Neuron (in vitro differentiated cells): Measurements from ENCODE around the gene SPRY2.

Experiments used
- H2AFZ ChIP-seq: one replicate; pipeline ENCODE4 v1.6.1; 2013; ENCODE audit warnings: low read depth, mild to moderate bottlenecking, inconsistent platforms, low read length, moderate library complexity
- H3K27me3 ChIP-seq: one replicate; pipeline ENCODE4 v1.6.1; 2013; ENCODE audit warnings: low read length; ENCODE audit not compliant: insufficient read depth
- H3K36me3 ChIP-seq: one replicate; pipeline ENCODE4 v1.6.1; 2013; ENCODE audit warnings: low read length; ENCODE audit not compliant: insufficient read depth
- H3K4me1 ChIP-seq: one replicate; pipeline ENCODE4 v1.6.1; 2013; ENCODE audit warnings: low read length; ENCODE audit not compliant: insufficient read depth
- H3K4me3 ChIP-seq: 2 replicates; pipeline ENCODE4 v1.5.1; 2013; ENCODE audit warnings: mild to moderate bottlenecking, low read length, moderate library complexity
- H3K9me3 ChIP-seq: one replicate; pipeline ENCODE4 v1.6.1; 2013; ENCODE audit warnings: low read length

The SPRY2 gene

DNA sequence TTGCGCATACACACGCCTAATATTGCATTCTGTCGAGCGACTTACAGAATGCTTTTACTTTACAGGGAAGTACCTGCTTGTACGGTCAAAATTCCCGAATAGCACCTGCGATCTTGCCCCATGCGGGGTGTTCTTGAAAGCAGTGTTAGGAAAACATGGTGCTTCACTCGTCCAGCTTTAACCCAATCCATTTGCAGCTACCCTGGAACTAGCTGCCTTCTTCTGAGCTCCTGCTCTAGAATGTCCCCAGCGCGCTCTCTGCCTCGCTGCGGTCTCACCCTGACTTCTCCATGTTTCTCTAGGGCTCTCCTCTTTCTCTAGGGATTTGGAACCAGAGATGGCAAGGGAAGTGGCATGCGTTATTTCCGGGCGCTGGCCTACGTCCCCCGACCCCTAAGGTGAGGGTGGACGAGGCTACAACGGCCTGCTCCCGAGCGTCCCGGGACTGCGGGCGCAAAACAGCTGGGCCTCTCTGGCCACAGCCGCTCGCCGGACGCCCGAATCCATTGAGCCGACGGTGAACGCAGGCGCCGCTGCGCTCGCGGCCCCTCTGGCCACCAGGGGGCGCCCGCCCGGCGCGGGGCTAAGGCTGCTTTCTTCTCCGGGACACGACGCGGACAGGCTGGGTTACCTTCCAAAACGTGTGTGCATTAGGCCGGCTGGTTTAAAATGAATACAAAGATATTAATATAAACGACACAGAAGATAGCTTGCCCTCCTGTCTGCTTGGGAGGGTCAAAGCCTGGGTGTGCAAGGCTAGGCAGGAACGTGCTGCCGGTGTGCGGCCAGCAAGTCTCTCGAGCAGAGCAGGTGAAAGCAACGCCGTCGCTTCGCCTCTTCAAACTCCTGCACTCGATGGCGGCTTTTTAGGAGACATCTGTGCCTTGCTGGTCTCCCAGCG is 1.8 kb upstream of the SPRY2 start:
- Histone ChIP-seq H3K27me3 (no peaks in the 10 kb centered on the region), H3K4me1 (peaks cover 5% of the 10 kb centered on the region), H3K36me3 (peaks cover under 1% of the 10 kb centered on the region), H3K9me3 (no peaks in the 10 kb centered on the region), H3K4me3 (peak overlapping the region; percentile 54), H2AFZ (peak overlapping the region; percentile 12)

DNA sequence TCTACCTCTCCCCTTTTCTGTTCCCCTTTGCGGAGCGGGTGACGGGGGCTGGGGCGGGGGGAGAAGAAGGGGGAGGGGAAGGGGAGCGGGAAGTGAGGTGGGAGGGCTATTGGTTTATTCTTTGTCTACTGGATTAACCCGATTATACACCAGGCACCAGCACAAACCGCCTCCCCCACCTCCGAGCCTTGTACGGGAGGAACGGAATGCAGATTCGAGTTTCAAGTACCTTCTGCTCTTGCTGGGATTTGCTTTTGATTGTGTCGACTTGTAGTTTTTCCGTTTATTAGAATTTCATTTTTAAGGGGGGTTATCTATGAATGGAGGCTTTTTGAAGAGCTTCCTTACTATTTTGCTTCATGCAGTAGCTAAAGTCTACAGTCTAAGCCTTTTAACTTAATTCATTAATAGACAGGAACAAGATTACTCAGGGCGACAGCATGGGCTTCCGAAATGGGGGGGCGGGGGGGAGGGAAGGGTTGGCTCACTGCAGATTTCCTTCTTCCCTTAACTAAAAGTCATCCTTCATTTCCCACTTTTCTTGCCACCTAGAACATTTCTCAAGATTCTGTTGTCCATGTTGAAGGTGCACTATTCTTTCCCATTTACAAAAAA is 937 bp upstream of the SPRY2 start:
- Histone ChIP-seq H3K36me3 (peaks cover 9% of the 10 kb centered on the region), H3K27me3 (no peaks in the 10 kb centered on the region), H2AFZ (peak overlapping the region; percentile 11), H3K4me3 (peak overlapping the region; percentile 54), H3K9me3 (no peaks in the 10 kb centered on the region), H3K4me1 (peaks cover 13% of the 10 kb centered on the region)

DNA sequence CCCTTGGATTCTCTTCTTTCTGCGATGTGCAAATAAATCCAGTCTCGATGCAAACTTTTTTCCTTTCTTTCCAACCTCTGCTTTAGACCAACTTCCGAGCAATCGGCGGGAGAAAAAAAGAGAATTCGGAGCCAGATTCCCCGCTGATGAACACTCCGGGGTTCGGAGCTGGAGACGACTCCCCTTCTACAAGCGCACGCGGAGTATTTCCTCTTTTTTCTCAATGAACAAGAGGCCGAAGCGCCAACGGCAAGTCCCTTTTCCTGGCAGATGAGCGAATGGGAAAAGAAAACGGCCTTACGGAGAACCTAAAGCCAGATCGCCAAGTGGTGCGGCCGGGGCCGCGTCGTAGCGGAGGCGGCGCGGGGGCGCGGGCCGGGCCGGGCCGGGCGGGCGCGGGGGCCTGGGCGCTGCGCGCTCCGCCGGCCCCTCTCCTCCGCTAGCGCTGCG is 250 bp downstream of the SPRY2 start:
- peak overlapping the region; percentile 54 for H3K4me3 ChIP-seq

DNA sequence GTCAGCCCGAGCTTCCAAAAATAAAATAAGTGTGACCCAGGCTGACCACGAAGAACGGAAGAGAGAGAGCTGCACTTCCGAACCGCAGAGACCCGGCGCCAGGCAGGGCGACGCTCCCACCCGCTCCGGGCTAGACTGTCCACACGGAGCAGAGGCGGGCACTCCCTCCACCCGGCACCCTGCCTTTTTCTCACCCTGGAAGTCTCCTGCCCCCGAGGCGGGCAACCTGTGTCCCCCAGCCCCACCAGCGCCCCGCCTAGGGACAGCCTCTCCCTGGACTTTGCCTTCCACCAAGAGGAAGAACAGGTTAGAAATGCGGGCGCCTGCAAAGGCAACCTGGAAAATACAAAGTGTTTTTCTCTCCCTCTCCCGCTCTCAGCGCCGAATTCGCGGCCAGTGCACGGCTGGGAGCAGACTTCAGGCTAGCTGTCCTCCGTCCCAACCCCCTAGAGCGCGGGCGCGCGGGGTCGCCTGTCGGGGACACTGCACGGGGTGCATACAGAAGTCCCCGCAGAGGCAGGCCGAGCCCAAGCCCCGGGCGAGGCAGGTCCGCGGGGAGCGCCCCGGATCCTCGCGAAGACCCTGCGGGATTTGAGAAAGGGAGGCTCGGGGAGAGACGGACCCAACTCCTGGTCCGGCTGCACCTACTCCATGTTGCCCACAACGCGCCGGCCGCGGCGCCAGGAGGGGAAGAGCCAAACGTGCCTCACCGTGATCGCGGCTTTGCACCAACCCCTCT is 845 bp downstream of the SPRY2 start:
- peak overlapping the region; percentile 54 for H3K4me3 ChIP-seq
- peaks cover 29% of the 10 kb centered on the region for H3K4me1 ChIP-seq
- no peaks in the 10 kb centered on the region for H3K9me3 ChIP-seq
- no peaks in the 10 kb centered on the region for H3K27me3 ChIP-seq
- peaks cover 16% of the 10 kb centered on the region for H3K36me3 ChIP-seq
- H2AFZ ChIP-seq: no peak overlapping the region

More for the DNA sequence above, 250 bp downstream of the SPRY2 start:
- H3K27me3 ChIP-seq: no peaks in the 10 kb centered on the region
- peaks cover 24% of the 10 kb centered on the region for H3K4me1 ChIP-seq
- no peak overlapping the region for H2AFZ ChIP-seq
- H3K36me3 ChIP-seq: peaks cover 16% of the 10 kb centered on the region
- no peaks in the 10 kb centered on the region for H3K9me3 ChIP-seq

DNA sequence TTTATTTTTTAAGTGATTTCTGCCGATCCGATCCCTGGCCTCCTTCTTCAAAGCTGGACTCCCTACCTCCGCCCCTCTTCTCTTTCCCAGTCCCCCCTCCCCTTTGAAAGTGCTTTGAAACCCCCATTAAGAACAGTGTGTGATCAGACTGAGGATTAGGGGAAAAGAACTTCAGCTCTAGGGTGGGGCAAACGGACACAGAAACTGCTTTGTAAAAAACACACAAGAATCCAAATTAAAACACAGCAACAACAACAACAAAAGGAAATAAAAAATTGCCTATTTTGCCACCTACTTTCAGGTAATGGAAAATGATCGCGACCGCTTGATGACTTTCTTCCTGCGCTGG is 1.4 kb downstream of the SPRY2 start:
- H3K4me3 ChIP-seq: peak overlapping the region; percentile 54
- H3K27me3 ChIP-seq: no peaks in the 10 kb centered on the region
- peaks cover 18% of the 10 kb centered on the region for H3K36me3 ChIP-seq
- no peak overlapping the region for H2AFZ ChIP-seq
- H3K9me3 ChIP-seq: no peaks in the 10 kb centered on the region
- peaks cover 35% of the 10 kb centered on the region for H3K4me1 ChIP-seq

DNA sequence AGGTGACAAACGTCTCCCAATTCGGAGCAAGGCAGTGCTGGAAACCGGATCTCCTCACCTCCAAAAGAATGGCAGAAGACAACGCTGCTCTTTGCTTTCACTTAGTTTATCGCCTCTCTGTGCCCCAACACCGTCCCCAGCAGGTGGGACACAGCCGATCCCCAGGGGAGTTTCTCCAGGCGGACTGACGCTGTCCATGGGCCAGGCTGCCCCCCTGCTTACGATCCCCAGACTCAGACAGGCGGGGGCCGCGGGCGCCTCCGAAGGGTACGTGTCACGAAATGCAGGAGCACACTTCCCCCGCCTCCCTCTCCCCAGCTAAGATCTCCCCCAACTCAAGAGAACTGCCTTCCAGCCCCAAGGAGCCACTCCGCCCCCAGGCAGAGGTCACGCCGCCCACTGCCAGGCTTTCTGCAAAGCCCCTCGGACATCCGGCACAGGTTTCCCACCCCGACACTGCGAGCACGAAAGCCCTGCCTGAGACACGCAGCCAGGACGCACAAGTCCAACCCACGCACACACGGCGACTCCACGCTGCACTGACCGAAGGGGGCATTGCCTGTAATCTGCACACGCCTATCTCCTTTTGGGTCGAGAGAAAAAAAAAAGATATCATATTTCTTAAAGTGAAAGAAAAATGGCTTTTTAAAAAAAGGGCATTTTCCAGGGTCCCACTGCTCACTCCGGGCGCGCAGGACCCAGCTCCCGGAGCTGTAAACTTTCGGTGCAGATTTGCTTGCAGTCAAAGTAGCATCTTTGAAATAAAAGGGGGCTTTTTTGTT is 2.0 kb downstream of the SPRY2 start:
- Histone ChIP-seq H2AFZ (no peak overlapping the region), H3K36me3 (peaks cover 18% of the 10 kb centered on the region), H3K4me1 (peaks cover 38% of the 10 kb centered on the region), H3K9me3 (no peaks in the 10 kb centered on the region), H3K27me3 (no peaks in the 10 kb centered on the region), H3K4me3 (peak overlapping the region; percentile 54)

DNA sequence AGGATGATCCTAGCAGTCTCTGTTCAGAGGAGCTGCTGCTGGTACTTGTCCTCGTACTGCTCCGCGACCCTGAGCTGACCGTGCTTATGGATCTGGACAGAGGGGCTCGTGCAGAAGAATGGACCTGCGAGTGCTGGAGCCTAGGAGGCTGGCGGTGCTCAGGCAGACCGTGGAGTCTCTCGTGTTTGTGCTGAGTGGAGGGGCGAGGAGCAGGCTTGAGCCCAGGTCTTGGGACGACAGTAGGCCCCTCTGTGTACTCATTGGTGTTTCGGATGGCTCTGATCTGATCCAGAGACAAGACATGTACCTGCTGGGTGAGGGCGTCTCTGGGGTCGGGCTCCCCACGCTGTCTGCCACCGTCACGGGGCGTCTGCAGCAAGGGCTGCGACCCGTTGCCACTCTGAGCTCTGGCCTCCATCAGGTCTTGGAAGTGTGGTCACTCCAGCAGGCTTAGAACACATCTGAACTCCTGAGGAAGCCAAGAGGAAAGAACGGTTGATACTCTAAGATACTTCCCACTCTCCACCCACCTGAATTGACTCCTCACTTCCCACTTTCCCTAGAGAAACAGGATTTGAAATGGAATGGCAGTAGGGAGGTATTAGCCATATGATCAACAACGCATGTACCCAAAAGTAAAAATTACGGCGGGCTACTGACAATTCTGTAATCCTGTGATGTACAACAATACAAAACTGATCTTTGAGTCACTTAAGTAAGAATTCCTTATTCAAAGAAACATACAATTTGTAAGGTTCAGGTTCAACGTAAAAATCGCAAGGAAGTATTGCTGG is 3.4 kb downstream of the SPRY2 start:
- H3K4me3 ChIP-seq: peak overlapping the region; percentile 54
- peaks cover 22% of the 10 kb centered on the region for H3K36me3 ChIP-seq
- H3K4me1 ChIP-seq: peaks cover 38% of the 10 kb centered on the region
- H3K9me3 ChIP-seq: no peaks in the 10 kb centered on the region
- H2AFZ ChIP-seq: no peak overlapping the region
- H3K27me3 ChIP-seq: no peaks in the 10 kb centered on the region

DNA sequence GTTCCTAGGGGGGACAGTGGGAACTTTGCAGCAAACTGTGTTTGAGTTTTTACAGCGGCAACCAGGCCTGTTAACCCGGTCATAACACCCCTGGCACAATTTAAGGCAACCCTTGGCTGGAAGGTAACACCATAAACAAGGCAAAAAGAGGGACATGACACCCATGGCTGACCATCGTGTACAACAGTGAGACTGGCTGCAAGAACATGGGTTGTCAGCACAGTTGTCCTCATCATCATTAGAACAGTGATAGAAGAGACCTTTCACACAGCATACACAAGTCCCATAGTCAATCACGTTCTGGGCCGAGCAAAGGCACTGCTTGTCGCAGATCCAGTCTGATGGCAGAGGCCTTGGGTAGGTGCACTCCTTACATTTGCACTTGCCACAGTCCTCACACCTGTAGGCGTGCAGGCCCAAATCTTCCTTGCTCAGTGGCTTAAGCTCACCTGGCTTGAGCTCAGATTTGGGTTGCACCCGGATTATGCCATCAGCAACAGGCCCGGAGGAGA is 4.1 kb downstream of the SPRY2 start:
- Histone ChIP-seq H3K4me1 (peaks cover 38% of the 10 kb centered on the region), H3K4me3 (peak overlapping the region; percentile 54), H3K9me3 (no peaks in the 10 kb centered on the region), H3K36me3 (peaks cover 24% of the 10 kb centered on the region), H3K27me3 (no peaks in the 10 kb centered on the region), H2AFZ (no peak overlapping the region)

DNA sequence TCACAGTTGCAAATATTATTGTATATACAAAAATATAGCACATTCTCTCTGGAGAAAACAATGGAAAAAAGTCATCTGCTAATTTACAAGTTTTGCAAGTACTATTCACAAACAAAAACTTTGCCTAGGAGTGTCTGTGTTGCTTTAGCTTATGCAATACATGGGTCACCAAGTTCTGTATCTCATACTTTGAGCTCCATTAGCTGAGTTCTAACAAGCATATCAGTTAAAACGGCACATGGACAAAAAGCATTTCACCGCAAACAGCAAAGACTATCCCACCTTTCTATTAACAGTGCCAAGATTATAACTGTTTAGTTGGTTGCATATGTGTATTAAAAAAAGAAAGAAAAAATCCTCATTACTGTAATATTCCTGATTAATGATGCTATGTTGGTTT is 4.6 kb downstream of the SPRY2 start:
- Histone ChIP-seq H3K4me3 (peak overlapping the region; percentile 54), H3K36me3 (peaks cover 26% of the 10 kb centered on the region), H3K4me1 (peaks cover 38% of the 10 kb centered on the region), H3K9me3 (no peaks in the 10 kb centered on the region), H3K27me3 (no peaks in the 10 kb centered on the region), H2AFZ (no peak overlapping the region)

DNA sequence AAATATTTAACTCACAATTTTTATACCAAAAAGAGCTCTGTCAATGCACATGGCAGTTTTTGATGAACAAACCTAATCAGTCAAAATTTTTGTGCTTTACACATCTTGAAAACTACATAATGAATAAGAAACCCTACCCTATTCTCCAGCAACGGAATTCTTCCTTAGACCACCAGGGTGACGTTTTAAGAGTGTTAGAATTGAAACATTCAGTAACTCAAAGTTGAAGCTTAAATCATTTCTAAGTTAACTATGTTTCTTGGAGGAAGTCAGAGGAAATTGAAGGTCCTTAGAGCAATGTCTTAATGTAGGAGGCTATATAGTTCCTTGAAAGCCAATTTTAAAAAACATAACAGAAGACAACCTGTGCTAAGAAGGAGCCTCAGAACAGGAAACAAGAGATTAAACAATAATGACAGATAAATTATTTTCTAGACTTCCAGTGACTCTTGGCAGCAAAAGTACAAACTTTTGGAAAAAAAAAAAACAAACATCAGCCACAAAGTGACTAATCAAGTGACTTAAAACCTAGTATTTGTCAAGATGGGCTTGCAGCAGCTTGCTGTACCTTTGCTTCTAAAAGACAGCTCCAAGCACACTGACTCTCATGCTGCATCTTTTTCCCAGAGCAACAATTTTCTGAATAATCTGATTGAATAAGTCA is 6.2 kb downstream of the SPRY2 start:
- Histone ChIP-seq H3K4me3 (no peak overlapping the region), H2AFZ (no peak overlapping the region), H3K36me3 (peaks cover 26% of the 10 kb centered on the region), H3K27me3 (no peaks in the 10 kb centered on the region), H3K4me1 (peaks cover 38% of the 10 kb centered on the region), H3K9me3 (no peaks in the 10 kb centered on the region)

DNA sequence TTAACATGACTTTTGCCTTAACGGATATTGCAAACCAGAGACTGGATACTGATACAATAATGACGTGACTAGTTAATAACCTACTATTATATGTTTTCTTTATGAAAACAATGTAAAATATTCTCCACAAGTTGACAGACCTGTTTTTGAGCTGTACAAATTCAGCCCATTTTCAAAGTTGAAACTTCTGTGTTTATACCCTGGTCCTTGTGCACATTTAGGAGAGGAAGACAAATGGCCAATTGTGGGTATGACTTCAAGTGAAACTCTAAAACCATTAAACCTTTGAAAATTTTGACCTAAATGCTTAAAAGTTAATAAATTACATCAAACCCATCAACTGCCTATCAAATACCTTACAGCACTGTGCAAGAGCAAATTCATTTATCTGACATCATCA is 8.9 kb downstream of the SPRY2 start:
- Histone ChIP-seq H3K9me3 (no peaks in the 10 kb centered on the region), H3K4me1 (peaks cover 26% of the 10 kb centered on the region), H3K36me3 (peaks cover 18% of the 10 kb centered on the region), H3K4me3 (no peak overlapping the region), H2AFZ (no peak overlapping the region), H3K27me3 (no peaks in the 10 kb centered on the region)
